Ishikawa (cell line): Measurements from ENCODE around the gene DACT2.

Source experiments
- CEBPB ChIP-seq: IDR thresholded peaks from 2 replicates; pipeline ENCODE4 v1.6.1; 2012
- CREB1 ChIP-seq: IDR thresholded peaks from 2 replicates; pipeline ENCODE4 v1.6.1; 2012; ENCODE audit warnings: low read depth
- EGR1 ChIP-seq: IDR thresholded peaks from 2 replicates; pipeline ENCODE4 v1.6.1; 2012
- EP300 ChIP-seq: IDR thresholded peaks from 2 replicates; pipeline ENCODE4 v1.6.1; 2012; ENCODE audit warnings: borderline replicate concordance
- FOXM1 ChIP-seq: IDR thresholded peaks from 2 replicates; pipeline ENCODE4 v1.6.1; 2012; ENCODE audit warnings: low read depth, borderline replicate concordance
- MAX ChIP-seq: IDR thresholded peaks from 2 replicates; pipeline ENCODE4 v1.6.1; 2012
- NFIC ChIP-seq: IDR thresholded peaks from 2 replicates; pipeline ENCODE4 v1.6.1; 2012
- RAD21 ChIP-seq: IDR thresholded peaks from 2 replicates; pipeline ENCODE4 v1.6.1; 2012; ENCODE audit warnings: low read depth
- TAF1 ChIP-seq: IDR thresholded peaks from 2 replicates; pipeline ENCODE4 v1.6.1; 2012; ENCODE audit warnings: low read depth, mild to moderate bottlenecking
- TCF12 ChIP-seq: IDR thresholded peaks from 2 replicates; pipeline ENCODE4 v1.6.1; 2012; ENCODE audit warnings: low read depth
- TEAD4 ChIP-seq: IDR thresholded peaks from 2 replicates; pipeline ENCODE4 v1.6.1; 2012
- USF1 ChIP-seq: IDR thresholded peaks from 2 replicates; pipeline ENCODE4 v1.6.1; 2012
- YY1 ChIP-seq: IDR thresholded peaks from 2 replicates; pipeline ENCODE4 v1.6.1; 2012; ENCODE audit warnings: low read depth
- ZBTB7A ChIP-seq: IDR thresholded peaks from 2 replicates; pipeline ENCODE4 v1.6.1; 2012; ENCODE audit warnings: low read depth
- TF ChIP-seq, protein P1 (sequence below): IDR thresholded peaks from 2 replicates; pipeline ENCODE4 v1.6.1; 2012; ENCODE audit warnings: low read depth, mild to moderate bottlenecking

DACT2 gene

DNA sequence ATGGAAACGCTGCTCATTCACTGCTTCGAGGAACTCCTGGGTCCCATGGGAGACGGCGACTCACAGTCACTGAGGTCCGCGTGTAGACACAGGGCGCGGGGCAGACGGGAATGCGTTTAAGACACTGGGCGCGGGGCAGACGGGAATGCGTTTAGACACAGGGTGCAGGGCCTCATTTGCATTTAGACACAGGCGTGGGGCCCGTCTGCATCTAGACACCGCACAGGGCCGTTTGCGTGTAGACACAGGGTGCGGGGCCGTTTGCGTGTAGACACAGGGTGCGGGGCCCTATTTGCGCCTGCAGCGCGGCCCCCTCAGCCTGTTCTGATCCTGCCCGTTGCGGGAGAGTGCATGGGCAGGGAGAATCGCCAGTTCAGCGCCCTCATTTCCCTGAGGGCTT, 10.4 kb downstream of the DACT2 start:
- TF ChIP-seq ZBTB7A (no peak), TCF12 (no peak), FOXM1 (no peak), NFIC (no peak), CEBPB (no peak), TAF1 (no peak), USF1 (no peak), CREB1 (no peak)

DNA sequence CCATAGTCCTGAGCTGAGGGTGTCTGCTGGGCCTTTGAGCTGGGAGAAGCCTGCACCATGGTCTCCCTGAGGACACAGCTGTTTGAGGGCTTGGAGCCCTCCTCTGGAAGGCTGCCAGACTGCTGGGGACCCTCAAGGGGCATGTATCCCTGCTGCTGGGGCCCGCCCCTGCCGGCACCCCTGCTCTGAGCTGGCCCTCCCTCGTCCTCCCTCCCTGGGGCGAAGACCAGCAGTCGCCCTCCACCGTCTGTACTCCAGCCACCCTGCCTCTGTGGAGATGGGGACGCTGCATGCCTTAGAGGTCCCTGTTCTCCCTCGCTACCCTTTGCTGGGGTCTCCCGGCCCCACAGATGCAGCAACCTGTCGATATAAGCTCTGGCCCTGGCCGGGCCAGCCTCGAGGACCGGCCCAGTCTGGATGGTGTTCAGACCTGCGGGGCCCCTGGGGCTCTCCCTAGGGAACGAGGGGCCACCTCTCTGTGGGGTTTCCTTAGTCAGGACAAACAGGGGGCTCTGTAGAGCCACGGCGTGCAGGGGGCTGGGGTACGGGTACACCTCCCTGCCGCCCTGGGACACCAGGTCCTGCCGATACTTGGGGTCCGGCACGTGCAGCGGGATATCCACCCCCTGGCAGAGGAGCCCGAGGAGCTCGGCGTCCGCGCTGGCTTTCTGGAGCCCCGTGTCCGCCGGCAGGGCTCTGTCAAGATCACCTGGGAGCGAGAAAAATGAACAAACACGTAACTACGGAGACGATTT, 11.0 kb downstream of the DACT2 start:
- TF ChIP-seq NFIC: no peak
- TF ChIP-seq MAX: no peak
- TF ChIP-seq RAD21: no peak
- TF ChIP-seq EP300: no peak
- no peak for TF ChIP-seq USF1
- no peak for TF ChIP-seq ZBTB7A
- TF ChIP-seq TAF1: no peak
- no peak for TF ChIP-seq EGR1
- no peak for TF ChIP-seq TCF12
- TF ChIP-seq TEAD4: no peak
- no peak for TF ChIP-seq YY1
- TF ChIP-seq CREB1: no peak

DNA sequence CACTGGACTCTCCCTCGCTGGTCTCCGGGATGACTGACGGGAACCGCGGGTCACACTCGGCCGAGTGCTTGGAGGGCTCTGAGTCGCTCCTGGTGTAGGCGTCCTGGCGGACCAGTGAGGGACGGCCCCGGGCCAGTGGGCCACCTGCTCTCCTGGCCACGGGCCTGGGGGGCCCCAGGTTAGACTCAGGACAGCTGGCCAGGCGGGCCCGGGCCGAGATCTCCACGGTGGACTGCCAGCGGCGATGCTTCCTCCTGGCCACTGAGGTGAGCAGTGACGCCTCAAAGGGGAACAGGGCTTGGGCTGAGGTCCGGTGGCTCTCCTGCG, 11.9 kb downstream of the DACT2 start:
- TF ChIP-seq FOXM1 (no peak), RAD21 (no peak), NFIC (no peak), EP300 (no peak)

DNA sequence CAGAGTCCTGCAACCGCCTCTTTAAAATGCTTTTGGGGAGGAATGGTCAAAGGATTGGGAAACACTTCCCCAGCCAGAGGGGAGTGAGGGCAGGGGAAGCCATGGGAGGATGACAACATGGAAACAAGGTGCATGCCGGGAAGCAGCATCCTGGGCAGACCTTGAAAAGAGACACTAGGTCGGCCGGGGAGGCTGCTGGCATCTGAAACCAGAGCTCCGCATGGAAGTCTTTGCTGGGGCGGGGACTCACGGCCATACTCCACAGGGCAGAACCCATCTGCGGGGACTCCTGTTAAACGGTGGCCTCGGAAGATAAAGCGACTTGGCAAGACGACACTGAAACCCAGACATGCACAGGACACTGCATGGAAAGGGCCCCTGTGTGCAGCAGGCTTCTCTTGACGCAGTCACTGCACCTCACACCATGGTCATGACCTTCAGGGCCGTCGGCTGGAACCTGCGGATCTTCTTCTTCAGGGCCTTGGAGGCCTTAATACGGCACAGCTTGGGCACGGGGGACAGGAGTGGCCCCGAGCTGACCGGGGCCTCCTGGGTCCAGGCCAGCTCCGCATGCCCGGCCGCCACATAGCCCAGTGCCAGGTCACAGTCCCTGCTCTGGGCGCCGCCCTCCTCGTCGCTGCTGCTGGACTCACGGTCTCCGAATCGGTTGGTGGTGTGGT, 12.4 kb downstream of the DACT2 start:
- TF ChIP-seq, protein P1, sequence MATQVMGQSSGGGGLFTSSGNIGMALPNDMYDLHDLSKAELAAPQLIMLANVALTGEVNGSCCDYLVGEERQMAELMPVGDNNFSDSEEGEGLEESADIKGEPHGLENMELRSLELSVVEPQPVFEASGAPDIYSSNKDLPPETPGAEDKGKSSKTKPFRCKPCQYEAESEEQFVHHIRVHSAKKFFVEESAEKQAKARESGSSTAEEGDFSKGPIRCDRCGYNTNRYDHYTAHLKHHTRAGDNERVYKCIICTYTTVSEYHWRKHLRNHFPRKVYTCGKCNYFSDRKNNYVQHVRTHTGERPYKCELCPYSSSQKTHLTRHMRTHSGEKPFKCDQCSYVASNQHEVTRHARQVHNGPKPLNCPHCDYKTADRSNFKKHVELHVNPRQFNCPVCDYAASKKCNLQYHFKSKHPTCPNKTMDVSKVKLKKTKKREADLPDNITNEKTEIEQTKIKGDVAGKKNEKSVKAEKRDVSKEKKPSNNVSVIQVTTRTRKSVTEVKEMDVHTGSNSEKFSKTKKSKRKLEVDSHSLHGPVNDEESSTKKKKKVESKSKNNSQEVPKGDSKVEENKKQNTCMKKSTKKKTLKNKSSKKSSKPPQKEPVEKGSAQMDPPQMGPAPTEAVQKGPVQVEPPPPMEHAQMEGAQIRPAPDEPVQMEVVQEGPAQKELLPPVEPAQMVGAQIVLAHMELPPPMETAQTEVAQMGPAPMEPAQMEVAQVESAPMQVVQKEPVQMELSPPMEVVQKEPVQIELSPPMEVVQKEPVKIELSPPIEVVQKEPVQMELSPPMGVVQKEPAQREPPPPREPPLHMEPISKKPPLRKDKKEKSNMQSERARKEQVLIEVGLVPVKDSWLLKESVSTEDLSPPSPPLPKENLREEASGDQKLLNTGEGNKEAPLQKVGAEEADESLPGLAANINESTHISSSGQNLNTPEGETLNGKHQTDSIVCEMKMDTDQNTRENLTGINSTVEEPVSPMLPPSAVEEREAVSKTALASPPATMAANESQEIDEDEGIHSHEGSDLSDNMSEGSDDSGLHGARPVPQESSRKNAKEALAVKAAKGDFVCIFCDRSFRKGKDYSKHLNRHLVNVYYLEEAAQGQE: no peak
- TF ChIP-seq TEAD4: no peak
- no peak for TF ChIP-seq ZBTB7A
- no peak for TF ChIP-seq EGR1
- no peak for TF ChIP-seq NFIC
- no peak for TF ChIP-seq YY1
- TF ChIP-seq MAX: no peak
- TF ChIP-seq EP300: no peak
- no peak for TF ChIP-seq RAD21
- no peak for TF ChIP-seq USF1
- TF ChIP-seq CEBPB: no peak
- TF ChIP-seq FOXM1: no peak

DNA sequence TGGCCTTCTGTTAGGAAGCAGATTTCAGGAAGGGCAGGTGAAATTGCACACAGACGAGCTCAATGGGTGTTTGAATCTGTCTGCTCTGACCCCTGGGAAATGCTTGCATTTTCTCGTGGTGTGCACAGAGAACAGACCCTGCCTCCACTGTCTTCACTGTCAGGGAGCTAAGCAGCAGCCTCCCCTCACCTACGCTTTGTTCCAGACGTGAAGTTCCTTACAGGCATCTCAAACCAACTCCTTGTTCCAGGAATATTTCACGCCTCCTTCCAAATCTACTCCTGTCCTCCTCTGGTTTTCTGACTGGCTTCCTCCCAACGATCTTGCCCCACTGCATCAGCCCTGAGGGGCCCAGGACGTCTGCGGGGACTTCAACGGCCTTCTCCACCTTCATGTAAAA, 13.7 kb downstream of the DACT2 start:
- TF ChIP-seq NFIC (no peak), USF1 (no peak), CREB1 (no peak), ZBTB7A (no peak), EGR1 (no peak), EP300 (no peak), TEAD4 (no peak), TAF1 (no peak), CEBPB (no peak)

GRCh38 chr6:168305096-168305749, 14.4 kb downstream of the DACT2 start:
- no peak for TF ChIP-seq RAD21
- no peak for TF ChIP-seq EGR1
- no peak for TF ChIP-seq CREB1
- TF ChIP-seq USF1: no peak
- no peak for TF ChIP-seq NFIC
